Measurements from ENCODE around the gene MRFAP1.
"Not testable (repeated sequence)": the region's sequence is repeated elsewhere in the genome, so short reads cannot be mapped to it uniquely, and the experiment has no call there.

MRFAP1 gene

DNA sequence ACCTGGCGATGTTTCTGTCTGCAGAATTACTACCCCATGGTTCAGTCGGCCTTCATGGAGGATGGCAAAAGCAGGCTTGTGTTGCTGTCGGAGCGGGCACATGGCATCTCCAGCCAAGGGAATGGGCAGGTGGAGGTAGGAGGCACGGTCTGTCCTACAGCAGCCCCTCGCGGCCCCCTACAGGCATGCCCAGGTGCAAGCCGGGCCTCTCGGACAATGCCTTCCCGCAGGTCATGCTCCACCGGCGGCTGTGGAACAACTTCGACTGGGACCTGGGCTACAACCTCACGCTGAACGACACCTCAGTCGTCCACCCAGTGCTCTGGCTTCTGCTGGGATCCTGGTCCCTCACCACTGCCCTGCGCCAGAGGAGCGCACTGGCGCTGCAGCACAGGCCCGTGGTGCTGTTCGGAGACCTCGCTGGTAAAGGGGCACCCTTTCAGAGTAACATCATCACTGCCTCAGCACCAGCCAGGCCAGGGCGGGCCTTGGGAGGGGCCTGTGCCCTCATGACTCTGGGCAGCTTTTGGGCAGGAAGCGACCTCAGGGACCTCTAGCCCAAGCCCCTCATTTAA is 29.5 kb upstream of the MRFAP1 start:
- no peak for DNase-seq (ENCODE audit: low read depth, low spot score)

GRCh38 chr4:6612961-6613675 is 27.4 kb upstream of the MRFAP1 start:
- DNase-seq (ENCODE audit: low read depth, low spot score), result no peak

GRCh38 chr4:6613676-6614651 is 26.5 kb upstream of the MRFAP1 start:
- DNase-seq (ENCODE audit: low read depth, low spot score), result no peak

DNA sequence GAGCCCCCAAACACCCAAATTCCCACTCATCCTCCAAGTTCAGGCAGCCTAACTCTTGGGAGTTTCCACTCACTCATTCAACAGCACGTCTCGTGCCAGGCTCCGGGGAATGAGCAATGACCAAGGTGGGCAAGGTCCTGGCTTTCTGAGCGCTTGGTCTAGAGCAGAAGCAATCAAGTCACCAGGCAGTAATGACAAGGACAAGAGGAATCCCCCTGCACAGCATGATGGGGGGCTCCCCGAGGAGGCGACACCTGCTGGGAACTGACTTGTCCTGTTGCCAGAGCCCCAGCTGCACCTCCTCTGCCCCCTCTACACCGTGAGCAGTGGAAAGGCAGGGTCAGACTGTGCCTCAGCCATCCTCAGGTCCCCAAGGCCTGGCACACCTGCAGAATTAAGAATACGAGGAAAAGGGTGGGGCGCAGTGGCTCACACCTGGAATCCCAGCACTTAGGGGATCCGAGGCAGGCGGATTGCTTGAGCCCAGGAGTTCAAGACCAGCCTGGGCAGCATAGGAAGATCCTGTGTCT is 25.7 kb upstream of the MRFAP1 start:
- DNase-seq (ENCODE audit: low read depth, low spot score), result no peak

DNA sequence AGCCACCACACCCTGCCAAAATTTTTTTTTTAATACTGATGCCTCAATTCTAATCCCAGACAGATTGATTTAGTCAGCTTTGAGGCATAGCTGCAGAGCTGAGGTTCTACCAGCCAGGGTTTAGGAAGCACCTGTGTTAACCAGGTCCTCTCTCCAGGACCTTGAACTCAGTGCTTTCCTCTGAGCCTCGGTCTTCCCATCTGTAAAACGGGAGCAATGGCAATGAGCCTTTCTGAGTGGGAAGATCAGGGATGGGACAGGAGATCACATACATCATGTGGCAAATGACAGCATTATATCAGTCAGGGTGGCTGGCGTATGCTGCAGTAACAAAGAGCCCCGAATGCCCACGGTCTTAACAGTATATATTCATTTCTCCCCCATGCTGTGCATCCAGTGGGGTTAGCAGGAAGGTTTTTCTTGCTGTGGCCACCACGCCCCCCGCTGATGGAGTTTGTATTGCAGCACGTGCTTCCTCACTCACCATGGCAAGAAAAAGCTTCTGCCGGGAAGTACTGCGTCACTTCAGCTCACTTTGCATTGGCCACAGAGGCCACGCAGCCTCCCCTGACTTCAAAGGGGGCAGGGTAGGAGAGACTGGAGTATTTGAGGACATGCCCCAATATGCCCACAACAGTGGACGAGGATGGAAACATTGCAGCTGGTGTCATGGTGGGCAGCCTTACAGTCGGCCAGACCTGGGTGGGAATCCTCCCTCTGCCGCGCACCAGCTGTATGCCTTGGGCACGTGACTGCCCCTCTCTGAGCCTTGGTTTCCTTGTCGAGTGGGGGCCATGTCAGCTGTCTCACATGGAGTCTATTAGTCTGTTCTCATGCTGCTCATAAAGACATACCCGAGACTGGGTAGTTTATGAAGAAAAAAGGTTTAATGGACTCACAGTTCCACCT is 24.1 kb upstream of the MRFAP1 start:
- no peak for DNase-seq (ENCODE audit: low read depth, low spot score)

- DNase-seq (ENCODE audit: low read depth, low spot score), result no peak
Observed at GRCh38 chr4:6617246-6617645, 23.2 kb upstream of the MRFAP1 start.

DNA sequence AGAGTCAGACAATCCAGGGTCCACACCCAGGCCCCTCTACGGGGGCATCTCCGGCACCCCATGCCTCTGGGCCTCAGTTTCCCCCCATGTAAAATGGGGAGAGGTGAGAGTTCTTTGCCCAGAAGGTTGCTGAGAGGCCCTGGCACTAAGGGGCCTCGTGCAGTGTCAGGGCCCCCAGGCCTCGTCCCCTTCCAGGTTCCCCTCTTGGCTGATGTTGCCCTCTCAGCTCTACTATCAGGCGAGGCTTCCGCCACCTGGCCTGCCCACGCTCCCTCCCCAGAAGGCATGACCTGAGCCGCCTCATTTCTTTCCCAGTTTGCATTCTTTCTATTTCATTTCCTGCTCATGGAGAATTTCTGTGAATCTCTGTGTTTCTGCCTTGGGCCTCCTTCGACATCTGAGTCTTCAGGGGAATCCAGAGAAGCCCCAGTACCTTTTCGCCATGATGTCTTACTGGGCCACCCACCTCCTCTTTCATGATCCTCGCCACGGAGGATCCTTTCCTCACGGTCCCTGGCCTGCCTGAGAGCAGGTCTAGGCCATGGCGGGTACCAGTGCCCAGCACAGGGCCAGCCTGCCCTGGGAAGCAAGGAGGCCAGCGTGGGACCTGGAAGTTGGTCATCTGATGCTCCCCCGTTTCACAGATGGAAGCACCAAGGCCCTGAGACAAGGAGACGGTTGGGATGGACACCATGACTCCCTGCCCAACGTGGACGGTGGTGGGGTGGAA is 21.9 kb upstream of the MRFAP1 start:
- no peak for DNase-seq (ENCODE audit: low read depth, low spot score)

DNA sequence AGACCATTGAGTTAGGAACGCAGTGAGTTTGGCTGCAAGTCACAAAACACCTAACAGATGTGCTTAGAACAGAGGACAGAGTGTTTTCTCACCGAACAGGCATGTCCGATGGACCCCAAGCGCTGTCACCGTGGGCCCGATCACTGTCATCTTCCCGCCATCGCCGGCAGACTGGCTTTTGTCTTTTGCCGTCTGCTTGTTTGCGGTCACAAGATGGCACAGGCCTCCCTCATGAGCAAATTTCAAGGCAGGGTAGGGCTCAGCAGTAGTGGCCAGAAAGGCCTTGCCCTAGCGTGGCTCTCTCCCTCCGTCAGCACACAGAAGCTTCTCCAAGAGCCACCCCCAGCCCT is 21.4 kb upstream of the MRFAP1 start:
- DNase-seq (ENCODE audit: low read depth, low spot score), result no peak

- no peak for DNase-seq (ENCODE audit: low read depth, low spot score)
Observed at GRCh38 chr4:6619466-6620255, 20.8 kb upstream of the MRFAP1 start.

DNA sequence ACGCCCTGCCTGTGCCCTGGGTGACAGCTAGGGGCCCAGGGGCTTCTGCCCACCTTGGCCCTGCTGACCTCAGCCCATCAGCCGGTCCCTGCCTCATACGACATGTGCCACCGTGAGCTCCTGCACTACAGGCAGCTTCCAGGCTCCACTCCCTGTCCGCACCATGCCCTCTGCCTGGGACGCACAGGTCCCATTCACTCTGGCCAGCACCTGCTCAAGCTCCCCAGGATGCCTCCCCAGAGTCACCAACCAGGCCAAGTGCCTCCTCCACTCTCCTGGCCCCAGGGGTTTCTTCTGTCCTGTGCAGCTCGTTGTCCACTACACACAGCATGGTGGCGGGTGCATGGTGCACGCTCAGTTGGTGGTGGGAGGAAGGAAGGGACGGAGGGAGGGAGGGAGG is 20.2 kb upstream of the MRFAP1 start:
- DNase-seq (ENCODE audit: low read depth, low spot score), result no peak

- DNase-seq (ENCODE audit: low read depth, low spot score), result no peak
Observed at GRCh38 chr4:6620891-6621555, 19.5 kb upstream of the MRFAP1 start.

DNA sequence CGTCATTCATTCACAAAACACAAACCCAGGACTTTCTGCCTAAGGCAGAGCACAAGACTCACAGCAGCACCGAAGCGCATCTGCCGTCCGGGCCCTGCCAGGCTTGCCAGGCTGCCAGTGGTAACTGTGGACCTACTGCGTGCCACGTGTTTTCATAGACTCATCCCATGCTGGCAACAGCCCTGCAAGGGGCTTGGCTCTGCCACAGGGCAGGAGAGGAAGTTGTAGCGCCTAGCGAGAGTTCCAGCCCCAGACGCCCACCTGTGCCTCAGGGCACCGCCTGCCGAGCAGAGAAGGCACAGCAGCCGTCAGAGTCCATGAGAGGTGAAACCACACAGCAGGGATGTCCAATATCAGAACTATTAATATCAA is 18.9 kb upstream of the MRFAP1 start:
- DNase-seq (ENCODE audit: low read depth, low spot score), result no peak

GRCh38 chr4:6622744-6623143 is 17.7 kb upstream of the MRFAP1 start:
- DNase-seq (ENCODE audit: low read depth, low spot score), result no peak

DNA sequence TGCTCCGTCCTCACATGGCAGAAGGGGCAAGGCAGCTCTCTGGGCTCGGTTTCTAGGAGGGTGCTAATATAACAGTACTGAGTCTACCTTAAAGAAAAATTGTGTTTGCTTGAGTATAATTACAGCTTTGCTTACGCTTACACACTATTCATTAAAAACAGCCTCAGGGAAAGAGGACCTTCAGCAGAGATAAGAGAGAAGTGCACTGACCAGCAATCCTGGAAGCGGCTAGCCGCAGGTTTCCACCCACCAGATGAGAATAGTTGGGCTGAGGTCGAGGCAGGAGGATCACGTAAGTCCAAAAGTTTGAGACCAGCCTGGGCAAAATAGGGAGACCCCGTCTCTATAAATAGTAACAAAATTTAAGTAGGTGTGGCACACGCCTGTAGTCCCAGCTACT is 15.2 kb upstream of the MRFAP1 start:
- DNase-seq (ENCODE audit: low read depth, low spot score), result no peak

- DNase-seq (ENCODE audit: low read depth, low spot score), result no peak
Observed at GRCh38 chr4:6626066-6626465, 14.4 kb upstream of the MRFAP1 start.

GRCh38 chr4:6627832-6628231 is 12.7 kb upstream of the MRFAP1 start:
- no peak for DNase-seq (ENCODE audit: low read depth, low spot score)

GRCh38 chr4:6628484-6628883 is 12.0 kb upstream of the MRFAP1 start:
- not testable (repeated sequence) for DNase-seq (ENCODE audit: low read depth, low spot score)

- no peak for DNase-seq (ENCODE audit: low read depth, low spot score)
Observed at GRCh38 chr4:6632125-6632524, 8.4 kb upstream of the MRFAP1 start.

Data from activated naive CD8-positive, alpha-beta T cell treated with anti-CD3 and anti-CD28 coated beads, Interleukin-2, amount 50 U/mL, for 16 hours (primary cell).